CD4-positive, alpha-beta T cell treated with Interleukin-6 at 100 ng/mL for 8 hours (primary cell): Measurements from ENCODE around the gene RSL1D1.
"Not testable (repeated sequence)": the region's sequence is repeated elsewhere in the genome, so short reads cannot be mapped to it uniquely, and the experiment has no call there.

Experiments used
- DNase-seq: peaks from one replicate; pipeline ENCODE4 v3.0.0-alpha.2; 2020; ENCODE audit warnings: mixed read lengths, low spot score

Gene RSL1D1

DNA sequence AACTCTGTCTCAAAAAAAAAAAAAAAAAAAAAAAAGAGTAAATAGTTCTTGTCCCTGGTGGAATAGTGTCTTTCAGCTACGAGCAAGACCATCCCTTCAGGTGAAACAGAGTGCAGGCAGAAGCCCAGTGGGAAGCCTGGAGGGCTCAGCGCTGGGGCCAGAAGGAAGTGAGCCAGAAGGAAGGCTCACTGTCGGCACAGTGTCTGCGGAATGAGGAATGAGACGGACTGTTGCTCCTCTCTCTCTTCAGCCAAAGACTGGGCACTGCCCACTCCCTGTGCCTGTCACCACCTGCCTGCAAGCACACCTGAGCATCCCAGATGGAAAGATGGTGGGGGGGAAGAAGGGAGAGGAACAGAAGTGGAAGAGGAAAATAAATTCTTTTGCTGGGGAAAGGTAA lies 7.5 kb downstream of the RSL1D1 start:
- DNase-seq: no peak

DNA sequence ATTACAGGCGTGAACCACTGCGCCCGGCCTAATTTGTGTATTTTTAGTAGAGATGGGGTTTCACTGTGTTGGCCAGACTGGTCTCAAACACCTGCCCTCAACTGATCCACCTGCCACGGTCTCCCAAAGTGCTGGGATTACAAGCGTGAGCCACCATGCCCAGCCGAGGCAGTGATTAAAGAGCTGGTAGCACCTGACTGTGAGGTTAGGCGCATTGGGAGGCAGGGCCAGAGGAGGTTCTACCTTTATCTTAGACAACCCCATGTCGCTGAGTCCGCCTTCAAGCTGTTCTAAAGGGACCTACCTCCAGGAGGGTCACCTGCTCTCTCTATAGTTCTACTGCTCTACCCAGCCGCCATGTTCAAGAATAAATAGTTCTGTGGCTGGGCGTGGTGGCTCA lies 8.1 kb downstream of the RSL1D1 start:
- DNase-seq: no peak

DNA sequence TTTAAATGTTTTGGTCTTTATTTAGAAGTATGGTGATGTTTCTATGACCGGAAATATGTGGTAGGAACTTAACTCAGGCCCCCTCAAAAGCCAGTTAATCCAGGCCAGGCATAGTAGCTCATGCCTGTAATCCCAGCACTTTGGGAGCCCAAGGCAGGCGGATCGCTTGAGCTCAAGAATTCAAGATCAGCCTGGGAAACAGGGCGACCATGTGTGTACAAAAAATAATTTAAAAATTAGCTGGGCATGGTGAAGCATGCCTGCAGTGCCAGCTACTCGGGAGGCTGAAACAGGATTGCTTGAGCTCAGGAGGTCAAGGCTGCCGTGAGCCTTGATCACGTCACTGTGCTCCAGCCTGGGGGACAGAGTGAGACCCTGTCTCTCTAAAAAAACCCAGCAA lies 10.3 kb downstream of the RSL1D1 start:
- no peak for DNase-seq

DNA sequence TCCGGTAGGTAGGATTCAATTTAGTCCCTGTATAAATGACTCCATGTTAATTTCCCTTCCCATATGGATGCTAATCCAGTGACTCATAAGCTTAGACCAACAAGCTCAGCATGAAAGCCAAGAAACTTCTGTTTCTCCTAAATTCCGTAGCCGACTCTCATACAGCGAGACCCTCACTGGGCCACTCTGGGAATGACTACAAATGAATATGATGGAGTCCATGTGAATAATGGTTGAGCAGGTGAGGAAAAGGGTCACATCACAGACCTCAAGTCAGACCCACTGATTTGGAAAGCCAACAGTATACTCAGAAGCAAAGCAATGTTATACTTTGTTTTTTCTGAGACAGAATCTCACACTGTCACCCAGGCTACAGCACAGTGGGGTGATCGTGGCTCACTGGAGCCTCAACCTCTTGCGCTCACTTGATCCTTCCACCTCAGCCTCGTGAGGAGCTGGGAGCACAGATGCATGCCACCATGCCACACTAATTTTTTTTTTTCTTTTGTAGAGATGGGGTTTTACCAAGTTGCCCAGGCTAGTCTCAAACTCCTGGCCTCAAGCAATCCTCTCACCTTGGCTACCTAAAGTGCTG lies 14.6 kb downstream of the RSL1D1 start:
- DNase-seq: no peak

DNA sequence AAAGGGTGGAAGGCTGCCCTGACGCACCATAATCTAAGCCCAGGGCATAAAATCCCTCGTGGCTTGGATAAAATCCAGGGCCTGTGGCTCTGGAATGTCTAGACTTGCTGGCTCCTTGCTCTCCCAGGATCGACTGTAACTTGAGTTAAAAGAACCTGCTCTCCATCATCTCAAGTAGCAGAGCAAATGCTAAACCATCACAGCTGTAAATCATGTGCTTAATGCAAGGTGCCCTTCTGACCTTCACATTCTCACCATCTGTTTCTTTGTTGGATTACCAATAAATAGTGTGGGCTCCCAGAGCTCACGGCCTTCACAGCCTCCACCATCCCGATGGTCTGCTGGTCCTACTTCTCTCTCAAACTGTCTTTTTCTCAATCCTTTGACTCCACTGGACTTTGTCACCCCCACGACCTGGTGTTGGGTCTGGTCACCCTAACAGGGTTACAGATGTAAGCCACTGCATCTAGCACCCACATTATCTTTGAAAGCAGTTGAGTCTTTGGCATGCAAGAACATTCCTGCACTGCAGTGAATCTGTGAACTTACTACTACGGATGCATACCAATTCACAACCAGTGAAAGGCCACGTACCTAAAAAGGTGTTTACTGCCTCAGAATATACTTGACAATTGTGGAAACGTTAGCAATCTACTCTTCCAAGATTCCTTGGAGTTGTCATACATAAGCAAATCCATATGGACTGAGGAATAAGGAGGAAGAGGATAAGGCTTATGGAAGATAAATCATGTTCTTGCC lies 15.3 kb downstream of the RSL1D1 start:
- no peak for DNase-seq

DNA sequence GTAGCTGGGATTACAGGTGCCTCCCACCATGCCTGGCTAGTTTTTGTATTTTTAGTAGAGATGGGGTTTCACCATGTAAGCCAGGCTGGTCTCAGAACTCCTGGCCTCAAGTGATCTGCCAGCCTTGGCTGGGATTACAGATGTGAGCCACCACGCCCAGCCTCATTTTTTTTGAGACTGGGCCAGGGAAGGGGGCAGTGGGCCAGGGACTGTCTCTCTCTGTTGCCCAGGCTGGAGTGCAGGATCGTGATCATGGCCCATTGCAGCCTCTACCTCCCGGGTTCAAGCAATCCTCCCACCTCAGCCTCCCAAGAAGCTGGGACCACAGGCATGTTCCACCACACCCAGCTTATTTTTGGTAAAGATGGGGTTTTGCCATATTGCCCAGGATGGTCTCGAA lies 16.0 kb downstream of the RSL1D1 start:
- no peak for DNase-seq

DNA sequence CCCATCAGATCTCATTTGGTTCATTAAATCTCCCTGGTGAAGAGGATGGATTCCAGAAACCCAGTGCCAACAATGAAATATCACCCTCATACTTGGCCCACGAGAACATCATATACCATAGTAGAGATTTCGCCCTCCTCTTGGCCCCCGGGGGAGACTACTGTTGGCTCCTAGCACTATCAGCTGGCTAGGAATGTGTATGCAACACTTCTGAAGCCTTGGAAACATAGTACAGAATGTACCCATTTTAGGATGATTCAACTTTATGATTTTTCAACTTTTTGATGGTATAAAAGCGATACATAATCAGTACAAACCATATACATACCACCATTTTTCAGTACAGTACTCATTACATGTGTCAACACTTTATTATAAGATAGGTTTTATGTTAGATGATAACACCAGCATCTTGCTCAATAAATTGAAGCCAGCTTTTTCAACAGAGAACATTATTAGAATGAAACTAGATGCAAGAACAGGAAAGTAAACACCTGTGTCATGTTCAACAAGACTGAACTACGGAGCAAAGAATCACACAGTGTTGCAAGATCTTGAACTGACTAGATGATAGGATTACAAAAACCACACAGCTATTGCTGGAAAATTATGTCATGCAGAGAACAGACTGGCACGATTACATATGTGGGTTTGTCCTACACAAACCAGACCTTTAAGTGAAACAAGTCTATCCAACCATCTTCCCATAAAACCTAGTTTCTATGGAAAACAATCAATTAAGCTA lies 17.2 kb downstream of the RSL1D1 start:
- DNase-seq: no peak

DNA sequence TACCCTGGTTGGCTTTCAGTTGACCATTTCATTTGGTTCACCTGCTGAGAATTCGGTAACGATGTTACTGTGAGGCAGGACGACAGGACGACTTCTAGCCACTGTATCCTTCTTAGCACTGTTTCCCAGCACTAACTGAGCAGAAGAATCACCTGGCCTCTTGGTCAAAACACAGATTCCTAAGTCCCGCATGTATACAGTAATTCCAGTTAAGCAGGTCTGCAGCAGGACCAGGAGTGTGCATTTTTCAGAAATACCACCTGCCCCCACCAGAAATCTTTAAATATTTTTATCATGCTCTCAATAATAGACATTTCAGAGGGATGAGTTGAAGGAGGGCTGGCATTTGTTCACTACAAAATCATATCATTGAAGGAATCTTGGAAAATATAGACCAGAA lies 22.6 kb downstream of the RSL1D1 start:
- no peak for DNase-seq

DNA sequence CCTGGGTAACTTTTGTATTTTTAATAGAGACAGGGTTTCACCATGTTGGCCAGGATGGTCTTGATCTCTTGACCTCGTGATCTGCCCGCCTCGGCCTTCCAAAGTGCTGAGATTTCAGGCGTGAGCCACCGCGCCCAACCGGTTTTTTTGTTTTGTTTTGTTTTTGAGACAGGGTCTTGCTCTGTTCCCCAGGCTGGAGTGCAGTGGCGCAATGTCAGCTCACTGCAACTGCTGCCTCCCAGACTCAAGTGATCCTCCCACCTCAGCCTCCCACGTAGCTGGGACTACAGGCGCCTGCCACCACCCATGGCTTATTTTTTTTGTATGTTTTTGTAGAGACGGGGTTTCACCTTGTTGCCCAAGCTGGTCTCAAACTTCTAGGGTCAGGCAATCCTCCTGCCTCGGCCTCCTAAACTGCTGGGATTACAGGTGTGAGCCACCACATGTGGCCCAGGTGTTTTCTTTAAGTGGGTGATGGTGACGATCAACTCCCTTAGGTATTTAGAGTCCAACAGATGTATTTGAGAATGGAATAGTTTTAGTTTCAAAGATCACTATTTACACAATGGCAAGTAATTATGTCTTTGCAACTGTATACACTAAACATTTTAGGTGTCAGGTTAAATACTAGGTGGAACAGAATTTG lies 25.7 kb downstream of the RSL1D1 start:
- not testable (repeated sequence) for DNase-seq

DNA sequence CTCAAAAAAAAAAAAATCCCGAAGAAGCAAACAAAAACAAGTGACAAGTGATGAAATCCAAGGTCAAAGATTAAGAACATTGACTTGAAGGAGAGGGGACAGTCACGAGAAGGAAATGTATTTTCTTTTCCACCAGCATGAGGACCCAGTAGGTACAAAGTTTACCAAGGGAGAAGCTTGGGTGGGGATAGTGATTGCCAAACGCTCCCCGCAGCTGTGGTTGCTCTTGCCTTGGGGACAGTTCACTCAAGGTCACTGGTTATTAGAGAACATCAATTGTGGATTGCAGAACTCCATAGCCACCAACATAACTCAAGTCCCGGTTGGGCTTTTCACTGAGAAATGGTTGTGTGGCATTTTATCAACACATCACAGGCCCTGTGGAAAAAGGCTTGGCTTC lies 27.0 kb downstream of the RSL1D1 start:
- no peak for DNase-seq

DNA sequence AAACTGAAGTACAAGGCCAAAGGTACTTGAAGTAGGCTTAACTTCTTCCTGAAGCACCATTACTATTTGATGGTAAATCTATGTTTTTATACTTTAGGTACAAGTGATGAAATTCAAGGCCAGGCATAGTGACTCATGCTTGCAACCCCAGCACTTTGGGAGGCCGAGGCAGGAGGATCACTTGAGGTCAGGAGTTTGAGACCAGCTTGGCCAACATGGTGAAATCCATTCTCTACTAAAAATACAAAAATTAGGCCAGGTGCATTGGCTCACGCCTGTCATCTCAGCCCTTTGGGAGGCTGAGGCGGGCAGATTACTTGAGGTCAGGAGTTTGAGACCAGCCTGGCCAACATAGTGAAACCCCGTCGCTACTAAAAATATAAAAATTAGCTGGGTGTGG lies 27.7 kb downstream of the RSL1D1 start:
- DNase-seq: not testable (repeated sequence)

DNA sequence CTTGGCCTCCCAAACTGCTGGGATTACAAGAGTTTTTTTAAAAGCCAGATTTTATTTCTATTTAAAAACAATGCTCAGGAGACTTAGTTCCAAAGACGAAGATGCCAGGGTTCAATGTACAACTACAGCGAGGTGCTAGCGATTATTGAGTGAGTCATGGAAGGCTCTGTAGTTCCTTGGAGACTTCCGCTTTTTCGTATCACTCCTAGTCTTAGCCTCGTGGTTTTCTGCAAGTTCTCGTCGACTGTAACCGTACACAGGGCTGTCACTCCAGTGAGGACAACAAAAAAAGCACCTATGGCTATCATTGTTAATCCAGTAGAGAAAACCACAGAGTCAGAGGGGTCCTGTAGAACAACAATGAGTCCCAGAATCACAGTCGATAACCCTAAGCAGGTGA lies 31.5 kb downstream of the RSL1D1 start:
- no peak for DNase-seq

DNA sequence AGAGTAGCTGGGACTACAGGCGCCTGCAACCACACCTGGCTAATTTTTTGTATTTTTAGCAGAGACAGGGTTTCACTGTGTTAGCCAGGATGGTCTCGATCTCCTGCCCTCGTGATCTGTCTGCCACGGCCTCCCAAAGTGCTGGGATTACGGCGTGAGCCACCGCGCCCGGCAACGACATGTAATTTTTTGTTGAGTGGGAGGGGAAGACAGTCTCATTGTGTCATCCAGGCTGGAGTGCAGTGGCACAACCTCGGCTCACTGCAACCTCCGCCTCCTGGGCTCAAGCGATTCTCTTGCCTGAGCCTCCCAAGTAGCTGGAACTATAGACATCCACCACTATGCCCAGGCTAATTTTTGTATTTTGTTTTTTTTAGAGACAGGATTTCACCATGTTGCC lies 32.4 kb downstream of the RSL1D1 start:
- DNase-seq: not testable (repeated sequence)

DNA sequence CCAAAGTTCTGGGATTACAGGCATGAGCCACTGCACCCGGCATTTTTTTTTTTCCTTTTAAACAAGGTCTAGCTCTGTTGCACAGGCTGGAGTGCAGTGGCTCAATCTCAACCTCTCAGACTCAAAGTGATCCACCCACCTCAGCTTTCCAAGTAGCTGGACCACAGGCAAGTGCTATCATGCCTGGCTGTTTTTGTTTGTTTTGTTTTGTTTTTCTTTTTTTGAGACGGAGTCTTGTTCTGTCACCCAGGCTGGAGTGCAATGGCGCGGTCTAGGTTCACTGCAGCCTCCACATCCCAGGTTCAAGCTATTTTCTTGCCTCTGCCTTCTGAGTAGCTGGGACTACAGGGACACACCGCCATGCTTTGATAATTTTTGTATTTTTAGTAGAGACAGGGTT lies 35.2 kb downstream of the RSL1D1 start:
- DNase-seq: no peak

DNA sequence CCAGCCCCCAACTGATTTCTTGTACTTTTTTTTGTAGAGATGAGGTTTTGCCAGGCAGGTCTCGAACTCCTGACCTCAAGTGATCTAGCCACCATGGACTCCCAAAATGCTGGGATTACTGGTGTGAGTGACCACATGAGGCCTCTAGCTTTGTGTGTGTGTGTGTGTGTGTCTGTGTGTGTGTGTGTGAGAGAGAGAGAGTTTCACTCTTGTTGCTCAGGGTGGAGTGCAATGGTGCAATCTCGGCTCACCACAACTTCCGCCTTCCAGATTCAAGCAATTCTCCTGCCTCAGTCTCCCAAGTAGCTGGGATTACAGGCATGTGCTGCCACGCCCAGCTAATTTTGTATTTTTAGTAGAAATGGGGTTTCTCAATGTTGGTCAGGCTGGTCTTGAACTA lies 36.5 kb downstream of the RSL1D1 start:
- DNase-seq: not testable (repeated sequence)

DNA sequence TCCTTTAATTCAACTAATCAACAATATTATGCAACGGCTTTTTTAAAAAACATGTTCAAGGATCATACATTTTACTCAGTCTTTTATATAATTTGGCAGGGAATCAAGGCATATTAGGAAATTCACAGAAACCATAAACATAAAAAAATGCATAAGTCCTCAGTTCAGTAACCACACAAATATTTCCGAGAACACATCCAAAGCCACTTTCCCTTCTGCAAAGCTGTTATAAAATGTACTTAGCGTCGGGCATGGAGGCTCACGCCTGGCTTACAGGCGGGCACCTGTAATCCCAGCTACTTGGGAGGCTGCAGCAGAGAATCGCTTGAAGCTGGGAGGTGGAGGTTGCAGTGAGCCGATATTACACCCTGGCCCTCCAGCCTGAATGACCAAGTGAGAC lies 44.6 kb downstream of the RSL1D1 start:
- no peak for DNase-seq

DNA sequence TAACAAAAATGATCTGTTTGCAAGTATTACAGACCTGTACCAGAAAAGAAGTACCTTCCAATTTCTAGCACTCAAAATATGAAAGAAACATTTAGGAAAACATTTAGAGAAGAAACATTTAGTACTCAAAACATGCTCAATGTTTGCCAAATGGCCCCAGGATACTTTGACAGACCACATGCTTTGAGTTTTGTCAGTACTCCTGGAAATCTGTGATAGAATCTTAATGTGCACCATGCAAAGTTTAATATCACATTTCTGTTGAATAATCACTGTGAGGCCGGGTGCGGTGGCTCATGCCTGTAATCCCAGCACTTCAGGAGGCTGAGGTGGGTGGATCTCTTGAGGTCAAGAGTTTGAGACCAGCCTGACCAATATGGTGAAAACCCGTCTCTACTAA lies 45.8 kb downstream of the RSL1D1 start:
- DNase-seq: no peak

DNA sequence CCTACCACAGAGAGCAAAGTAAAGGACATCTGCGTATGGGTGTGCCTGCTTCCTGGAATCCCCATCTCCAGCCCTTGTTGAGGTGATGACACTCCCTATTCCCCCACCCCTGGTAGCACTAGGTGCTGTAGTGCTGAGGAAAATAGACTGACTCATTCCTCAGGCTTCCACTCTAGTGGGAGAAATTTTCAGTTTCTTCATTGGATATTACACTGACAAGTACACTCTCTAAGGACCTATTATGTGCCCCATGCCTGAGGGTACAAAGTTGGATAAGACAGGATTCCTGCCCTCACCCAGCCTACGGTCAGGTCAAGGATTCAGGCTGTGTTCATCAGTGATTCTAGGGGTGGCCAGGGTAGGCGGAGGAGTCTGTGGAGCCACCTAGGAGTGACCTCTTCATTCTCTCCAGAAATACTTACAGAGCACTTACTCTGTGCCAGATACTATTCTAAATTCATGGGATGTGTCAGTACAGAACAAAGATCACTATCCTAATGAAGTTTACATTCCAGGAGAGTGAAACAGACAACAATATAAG lies 49.8 kb downstream of the RSL1D1 start:
- no peak for DNase-seq

DNA sequence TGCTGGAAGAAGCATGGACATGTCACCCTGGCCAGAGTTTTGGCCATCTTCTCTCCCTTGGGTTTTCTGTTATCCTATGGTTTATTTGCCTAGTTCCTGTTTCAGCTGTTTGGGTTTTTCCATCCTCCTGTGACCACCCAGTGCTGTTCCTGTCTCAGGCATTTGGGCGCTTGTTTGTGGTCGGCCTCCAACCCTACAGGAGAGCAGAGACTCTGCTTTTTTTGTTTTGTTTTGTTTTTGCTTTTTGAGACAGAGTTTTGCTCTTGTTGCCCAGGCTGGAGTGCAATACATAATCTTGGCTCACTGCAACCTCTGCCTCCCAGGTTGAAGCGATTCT lies 51.0 kb downstream of the RSL1D1 start:
- DNase-seq: no peak

DNA sequence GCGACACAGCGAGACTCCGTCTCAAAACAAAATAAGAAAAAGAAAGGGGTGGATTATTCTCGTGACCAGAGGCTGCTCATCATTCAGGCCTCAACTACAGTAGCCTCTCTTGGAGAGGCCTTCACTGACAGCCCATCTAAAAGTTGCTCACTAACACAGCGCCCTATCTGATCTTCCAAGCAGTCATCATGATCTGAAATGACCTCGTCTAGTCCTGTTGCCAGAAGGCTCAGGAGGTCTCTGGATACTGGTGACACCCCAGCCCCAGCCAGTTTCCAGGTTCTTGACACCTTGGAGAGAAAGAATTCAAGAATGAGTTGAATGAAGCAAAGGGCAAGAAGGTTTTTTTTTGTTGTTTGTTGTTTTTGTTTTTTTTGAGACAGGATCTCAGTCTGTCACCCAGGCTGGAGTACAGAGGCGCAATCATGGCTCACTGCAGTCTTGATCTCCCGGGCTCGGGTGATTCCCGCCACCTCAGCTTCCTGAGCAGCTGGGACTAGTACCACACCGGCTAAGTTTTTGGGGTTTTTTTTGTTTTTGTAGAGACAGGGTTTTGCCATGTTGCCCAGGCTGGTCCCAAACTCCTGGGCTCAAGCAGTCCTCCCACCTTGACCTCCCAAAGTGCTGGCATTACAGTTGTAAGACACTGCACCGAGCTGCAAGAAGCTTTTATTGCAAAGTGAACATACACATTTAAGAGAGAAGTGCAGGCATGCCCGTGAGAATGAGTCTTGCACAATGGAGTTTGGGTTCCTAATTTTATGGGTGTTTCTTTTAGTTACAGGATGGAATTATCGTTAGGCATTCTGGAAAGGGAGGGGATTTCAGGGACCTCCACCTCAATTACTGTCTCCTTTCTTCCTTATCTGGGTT lies 51.6 kb downstream of the RSL1D1 start:
- DNase-seq: peak; percentile 18

DNA sequence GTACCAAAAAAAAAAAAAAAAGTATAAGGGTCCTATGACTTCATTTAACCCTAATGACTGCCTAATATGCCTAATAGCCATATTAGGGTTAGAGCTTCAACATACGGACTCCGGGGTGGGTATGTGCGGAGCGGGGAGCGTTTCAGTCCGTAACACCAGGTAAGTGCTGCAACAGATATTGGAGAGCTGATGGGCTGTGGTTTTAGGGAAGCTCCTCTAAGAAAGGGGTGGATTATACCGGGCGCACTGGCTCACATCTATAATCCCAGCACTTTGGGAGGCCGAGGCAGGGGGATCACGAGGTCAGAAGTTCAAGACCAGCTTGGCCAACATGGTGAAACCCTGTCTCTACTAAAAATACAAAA lies 52.3 kb downstream of the RSL1D1 start:
- no peak for DNase-seq

DNA sequence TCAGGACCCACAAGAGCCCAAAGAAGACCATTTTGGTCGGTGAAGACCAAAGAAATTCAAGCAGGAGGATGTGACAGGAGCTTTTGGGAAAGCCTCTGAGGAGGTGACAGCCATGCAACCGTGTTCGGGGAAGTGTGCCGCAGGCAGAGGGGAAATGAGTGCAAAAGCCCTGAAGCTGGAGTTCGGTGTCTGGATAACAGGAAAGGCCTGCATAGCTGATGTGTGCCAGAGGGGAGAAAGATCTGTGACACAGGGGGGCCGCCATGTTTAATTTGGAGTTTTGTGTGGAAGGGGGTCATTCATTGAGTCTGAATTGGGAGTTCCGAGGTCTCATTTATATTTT lies 53.4 kb downstream of the RSL1D1 start:
- no peak for DNase-seq
